HG03066 (cell line): Measurements from ENCODE around the gene PMPCB.
A peak's percentile ranks its signal among the peaks of the same experiment; 100 is the strongest.
"Not testable (repeated sequence)": the region's sequence is repeated elsewhere in the genome, so short reads cannot be mapped to it uniquely, and the experiment has no call there.

ENCODE experiments used
- ATAC-seq: cut with Tn5 transposase; IDR thresholded peaks from one replicate; pipeline ENCODE4 v1.9.1; 2021; ENCODE audit warnings: low read depth; ENCODE audit not compliant: unreplicated experiment

The PMPCB gene

GRCh38 chr7:103296901-103297836, at the start of gene PMPCB:
PMPCB (plus strand) TSS chr7:103297435; CDS start chr7:103297460, 25 bp downstream.
- ATAC-seq: peak; percentile 98

GRCh38 chr7:103253699-103254506, 43.3 kb upstream of the PMPCB start:
- not testable (repeated sequence) for ATAC-seq

- ATAC-seq: not testable (repeated sequence)
Observed at GRCh38 chr7:103264054-103264453, 33.2 kb upstream of the PMPCB start.

GRCh38 chr7:103266229-103266628, 31.0 kb upstream of the PMPCB start:
- ATAC-seq: not testable (repeated sequence)

GRCh38 chr7:103273374-103273773, 23.9 kb upstream of the PMPCB start:
- not testable (repeated sequence) for ATAC-seq

- ATAC-seq: not testable (repeated sequence)
Observed at GRCh38 chr7:103274867-103275266, 22.4 kb upstream of the PMPCB start.

GRCh38 chr7:103278195-103278594, 19.0 kb upstream of the PMPCB start:
- ATAC-seq: not testable (repeated sequence)

- ATAC-seq: peak; percentile 35
Observed at GRCh38 chr7:103279636-103279962, 17.6 kb upstream of the PMPCB start.

GRCh38 chr7:103279963-103280802, 17.1 kb upstream of the PMPCB start:
- ATAC-seq: peak; percentile 92

GRCh38 chr7:103280803-103281155, 16.5 kb upstream of the PMPCB start:
- ATAC-seq: peak; percentile 6

GRCh38 chr7:103282802-103283427, 14.3 kb upstream of the PMPCB start:
- not testable (repeated sequence) for ATAC-seq

- no peak for ATAC-seq
Observed at GRCh38 chr7:103292122-103292521, 5.1 kb upstream of the PMPCB start.

GRCh38 chr7:103293526-103293925, 3.7 kb upstream of the PMPCB start:
- ATAC-seq: no peak

- ATAC-seq: peak; percentile 15
Observed at GRCh38 chr7:103297837-103298179, 573 bp downstream of the PMPCB start.

- no peak for ATAC-seq
Observed at GRCh38 chr7:103299660-103300059, 2.4 kb downstream of the PMPCB start.

GRCh38 chr7:103301441-103301840, 4.2 kb downstream of the PMPCB start:
- ATAC-seq: no peak

- no peak for ATAC-seq
Observed at GRCh38 chr7:103307503-103308231, 10.4 kb downstream of the PMPCB start.

GRCh38 chr7:103314852-103315251, 17.6 kb downstream of the PMPCB start:
- no peak for ATAC-seq

GRCh38 chr7:103316380-103316941, 19.2 kb downstream of the PMPCB start:
- ATAC-seq: no peak
